HG02642 (cell line): ENCODE data around the gene NYNRIN.

Experiments used
- ATAC-seq: cut with Tn5 transposase; IDR thresholded peaks from one replicate; pipeline ENCODE4 v1.9.1; 2021; ENCODE audit warnings: mild to moderate bottlenecking; ENCODE audit not compliant: unreplicated experiment, poor library complexity

Gene NYNRIN

GRCh38 chr14:24411443-24412389, 12.9 kb downstream of the NYNRIN start:
- ATAC-seq, result no peak

DNA sequence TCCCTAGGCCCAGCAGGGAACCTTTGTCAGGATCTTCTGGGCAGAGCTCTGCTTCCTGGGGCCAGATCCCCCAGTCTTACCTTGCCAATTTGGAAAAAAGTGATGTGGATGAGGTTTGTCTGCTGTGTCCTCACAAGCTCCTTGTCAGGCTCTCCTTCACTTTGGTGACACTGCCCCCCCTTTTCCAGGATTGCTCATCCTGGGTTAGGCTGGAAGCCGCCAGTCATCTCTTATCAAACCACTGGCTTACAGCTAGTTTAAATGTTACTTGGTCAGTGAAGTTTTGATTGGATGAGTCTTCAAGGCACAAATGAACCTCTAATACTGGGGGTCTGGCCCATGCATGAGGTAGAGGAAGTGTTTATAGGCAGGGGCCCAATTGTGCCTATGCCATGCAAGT, 15.3 kb downstream of the NYNRIN start:
- ATAC-seq, result no peak

DNA sequence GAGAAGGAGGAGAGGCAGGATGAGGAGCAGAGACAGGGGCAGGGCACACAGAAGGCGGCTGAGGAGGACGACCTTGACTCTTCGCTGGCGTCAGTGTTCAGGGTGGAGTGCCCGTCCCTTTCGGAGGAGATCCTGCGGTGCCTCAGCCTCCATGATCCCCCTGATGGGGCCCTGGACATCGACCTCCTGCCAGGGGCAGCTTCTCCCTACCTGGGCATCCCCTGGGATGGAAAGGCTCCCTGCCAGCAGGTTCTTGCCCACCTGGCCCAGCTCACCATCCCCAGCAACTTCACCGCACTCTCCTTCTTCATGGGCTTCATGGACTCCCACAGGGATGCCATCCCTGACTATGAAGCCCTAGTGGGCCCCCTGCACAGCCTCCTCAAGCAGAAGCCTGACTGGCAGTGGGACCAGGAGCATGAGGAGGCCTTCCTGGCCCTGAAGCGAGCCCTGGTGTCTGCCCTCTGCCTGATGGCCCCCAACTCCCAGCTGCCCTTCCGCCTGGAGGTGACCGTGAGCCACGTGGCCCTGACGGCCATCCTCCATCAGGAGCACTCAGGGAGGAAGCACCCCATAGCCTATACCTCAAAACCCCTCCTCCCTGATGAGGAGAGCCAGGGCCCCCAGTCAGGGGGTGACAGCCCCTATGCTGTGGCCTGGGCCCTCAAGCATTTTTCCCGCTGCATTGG, 16.1 kb downstream of the NYNRIN start:
- no peak for ATAC-seq

- no peak for ATAC-seq
Measured at GRCh38 chr14:24415421-24416253, 16.8 kb downstream of the NYNRIN start.

- ATAC-seq, result no peak
Measured at GRCh38 chr14:24416254-24416931, 17.6 kb downstream of the NYNRIN start.

- ATAC-seq, result no peak
Measured at GRCh38 chr14:24416932-24417619, 18.3 kb downstream of the NYNRIN start.

GRCh38 chr14:24417832-24418491, 19.2 kb downstream of the NYNRIN start:
- ATAC-seq, result no peak

- no peak for ATAC-seq
Measured at GRCh38 chr14:24418492-24418873, 19.7 kb downstream of the NYNRIN start.

- ATAC-seq, result no peak
Measured at GRCh38 chr14:24422261-24422660, 23.5 kb downstream of the NYNRIN start.

- ATAC-seq, result no peak
Measured at GRCh38 chr14:24422694-24423601, 24.1 kb downstream of the NYNRIN start.

GRCh38 chr14:24425704-24426103, 26.9 kb downstream of the NYNRIN start:
- no peak for ATAC-seq

GRCh38 chr14:24426150-24426911, 27.5 kb downstream of the NYNRIN start:
- ATAC-seq, result no peak

- ATAC-seq, result no peak
Measured at GRCh38 chr14:24426912-24427536, 28.2 kb downstream of the NYNRIN start.

DNA sequence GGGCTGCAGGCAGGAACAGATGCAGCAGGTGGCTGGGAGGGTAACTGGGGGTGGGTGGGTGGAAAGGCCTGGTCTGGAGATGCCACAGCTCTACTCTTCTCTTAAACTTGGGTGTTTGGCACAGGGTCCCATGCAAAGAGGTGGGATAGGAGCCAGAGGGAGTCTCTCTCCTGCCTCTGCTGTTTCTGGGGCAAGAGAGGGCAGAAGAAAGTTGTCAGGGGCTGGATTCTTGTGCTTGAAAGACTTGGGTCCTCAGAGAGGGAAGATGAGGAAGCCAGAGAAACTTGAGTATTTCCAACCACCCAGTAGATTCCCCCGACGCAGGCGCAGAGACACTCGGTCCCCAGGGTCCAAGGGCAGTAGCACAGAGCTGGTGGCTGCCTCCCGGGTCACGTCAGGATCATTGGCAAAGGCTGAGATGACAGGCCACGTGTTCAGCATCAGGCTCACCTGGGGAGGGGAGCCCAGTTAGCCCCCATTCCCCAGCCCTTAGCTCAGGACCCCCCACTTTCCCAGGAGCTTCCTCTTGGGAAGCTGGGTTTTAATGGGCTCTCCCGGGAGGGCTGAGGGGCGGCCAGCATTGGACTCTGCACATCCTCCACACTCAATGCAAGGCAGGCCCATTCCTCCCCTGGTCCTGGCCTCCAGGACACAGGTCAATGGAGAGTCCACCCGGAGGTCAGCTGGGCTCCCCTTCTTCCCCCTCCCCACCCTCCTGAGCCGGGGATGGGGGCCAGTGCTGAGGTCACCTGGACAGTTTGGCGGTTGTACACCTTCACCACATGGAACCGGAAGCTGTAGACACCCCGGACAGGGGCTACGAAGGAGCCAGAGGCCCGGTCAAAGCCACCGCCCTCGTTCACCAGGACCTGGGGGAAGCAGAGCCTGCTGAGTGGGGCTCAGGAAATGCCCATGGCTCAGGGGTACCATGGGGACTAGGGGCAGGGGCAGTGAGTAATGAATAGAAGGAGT, 29.0 kb downstream of the NYNRIN start:
- no peak for ATAC-seq

GRCh38 chr14:24428628-24429394, 30.0 kb downstream of the NYNRIN start:
- no peak for ATAC-seq
